ENCODE measurements around the gene TMA7B.
A peak's percentile ranks its signal among the peaks of the same experiment; 100 is the strongest.

TMA7B gene

GRCh38 chr22:39959640-39960447 lies at the start of gene TMA7B:
Gene TMA7B, plus strand, starts transcription at chr22:39960397. Its CDS starts 3,978 bp downstream, at chr22:39964375.
- peak; percentile 36 for DNase-seq

- DNase-seq: no peak
Measured at GRCh38 chr22:39910876-39911613, 49.2 kb upstream of the TMA7B start.

DNA sequence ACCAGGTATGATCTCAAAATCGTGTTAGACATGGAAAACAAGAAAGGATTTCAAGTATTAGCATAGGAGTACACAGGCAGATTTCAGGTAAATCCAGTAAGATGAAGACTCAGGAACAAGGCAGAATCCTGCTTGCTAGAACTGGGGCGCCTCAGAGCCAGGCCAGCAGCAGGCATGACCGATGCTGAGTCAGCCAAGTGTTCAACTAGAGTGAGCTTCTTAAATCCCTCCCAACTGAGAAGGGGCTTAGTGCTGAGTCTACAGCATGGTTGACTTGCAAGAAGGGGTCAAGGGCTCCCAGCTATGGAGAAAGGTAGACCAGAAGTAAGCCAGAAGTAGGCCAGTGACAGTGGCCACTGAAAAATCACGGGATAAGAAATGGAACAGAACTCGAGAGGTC lies 46.9 kb upstream of the TMA7B start:
- no peak for DNase-seq

- DNase-seq: no peak
Measured at GRCh38 chr22:39913886-39914285, 46.3 kb upstream of the TMA7B start.

DNA sequence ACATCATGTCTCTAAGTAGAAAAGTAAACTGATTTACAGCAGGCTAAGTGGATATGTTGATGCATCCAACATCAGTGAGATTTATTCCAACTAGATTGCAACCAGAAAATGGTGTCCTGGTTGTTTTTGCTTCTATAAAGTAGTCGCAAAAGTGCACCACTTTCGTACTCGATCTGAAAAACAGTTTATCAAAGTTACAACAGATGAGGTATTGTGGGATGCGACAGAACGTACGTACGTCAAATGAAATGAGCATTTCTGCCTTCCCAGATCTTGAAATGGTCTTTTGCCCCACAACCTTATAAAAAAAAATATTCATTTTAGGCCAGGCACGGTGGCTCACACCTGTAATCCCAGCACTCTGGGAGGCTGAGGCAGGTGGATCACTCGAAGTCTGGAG lies 45.6 kb upstream of the TMA7B start:
- DNase-seq: no peak

GRCh38 chr22:39915295-39915726 lies 44.9 kb upstream of the TMA7B start:
- no peak for DNase-seq

- DNase-seq: no peak
Measured at GRCh38 chr22:39916496-39916895, 43.7 kb upstream of the TMA7B start.

- no peak for DNase-seq
Measured at GRCh38 chr22:39917197-39917643, 43.0 kb upstream of the TMA7B start.

DNA sequence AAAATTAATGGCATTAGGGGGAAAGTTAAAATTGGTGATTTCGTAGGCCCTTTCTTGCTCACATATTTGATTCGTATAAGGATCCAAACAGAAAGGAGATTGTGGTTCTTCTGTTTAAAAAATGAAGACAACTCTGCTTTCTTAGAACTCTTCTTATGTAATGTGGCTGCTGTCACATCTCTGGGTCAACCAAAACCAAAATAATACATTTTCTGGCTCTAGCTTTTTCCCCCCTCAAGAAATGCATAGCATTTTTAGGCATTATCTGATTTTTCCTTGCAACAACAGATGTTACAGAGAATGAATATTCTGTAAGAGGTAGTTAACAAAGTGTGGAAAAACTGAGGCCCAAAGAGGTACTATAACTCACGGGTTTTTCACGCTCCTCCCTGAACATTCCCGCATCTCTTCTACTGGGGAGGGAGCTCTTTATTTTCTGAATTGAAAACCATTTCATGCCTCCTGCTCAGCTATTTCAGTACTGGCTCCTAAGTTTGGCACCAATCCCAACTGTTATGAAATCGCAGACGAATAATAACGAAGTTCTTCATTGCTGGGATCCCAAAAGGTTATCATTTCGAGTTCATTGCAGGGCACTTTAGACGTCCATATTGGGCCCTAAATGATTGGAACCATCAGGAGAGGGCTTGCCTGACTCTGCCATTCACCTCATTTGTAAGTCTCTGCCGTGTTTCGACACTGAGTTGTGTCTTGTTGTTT lies 42.3 kb upstream of the TMA7B start:
- DNase-seq: no peak

- DNase-seq: peak; percentile 63
Measured at GRCh38 chr22:39920134-39920743, 40.0 kb upstream of the TMA7B start.

GRCh38 chr22:39923696-39924095 lies 36.5 kb upstream of the TMA7B start:
- DNase-seq: no peak

DNA sequence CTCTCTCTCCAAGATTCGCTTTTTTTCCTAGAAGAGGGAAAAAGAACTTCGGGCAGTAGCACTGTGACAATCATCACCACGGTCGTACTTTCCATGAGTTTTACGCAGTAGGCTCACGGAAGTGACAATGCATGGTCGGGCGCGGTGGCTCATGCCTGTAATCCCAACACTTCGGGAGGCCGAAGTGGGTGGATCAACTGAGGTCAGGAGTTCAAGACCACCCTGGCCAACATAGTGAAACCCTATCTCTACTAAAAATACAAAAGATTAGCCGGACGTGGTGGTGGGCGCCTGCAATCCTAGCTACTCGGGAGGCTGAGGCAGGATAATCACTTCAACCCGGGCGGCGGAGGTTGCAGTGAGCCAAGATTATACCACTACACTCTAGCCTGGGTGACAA lies 35.9 kb upstream of the TMA7B start:
- DNase-seq: no peak

- DNase-seq: no peak
Measured at GRCh38 chr22:39925273-39925672, 34.9 kb upstream of the TMA7B start.

DNA sequence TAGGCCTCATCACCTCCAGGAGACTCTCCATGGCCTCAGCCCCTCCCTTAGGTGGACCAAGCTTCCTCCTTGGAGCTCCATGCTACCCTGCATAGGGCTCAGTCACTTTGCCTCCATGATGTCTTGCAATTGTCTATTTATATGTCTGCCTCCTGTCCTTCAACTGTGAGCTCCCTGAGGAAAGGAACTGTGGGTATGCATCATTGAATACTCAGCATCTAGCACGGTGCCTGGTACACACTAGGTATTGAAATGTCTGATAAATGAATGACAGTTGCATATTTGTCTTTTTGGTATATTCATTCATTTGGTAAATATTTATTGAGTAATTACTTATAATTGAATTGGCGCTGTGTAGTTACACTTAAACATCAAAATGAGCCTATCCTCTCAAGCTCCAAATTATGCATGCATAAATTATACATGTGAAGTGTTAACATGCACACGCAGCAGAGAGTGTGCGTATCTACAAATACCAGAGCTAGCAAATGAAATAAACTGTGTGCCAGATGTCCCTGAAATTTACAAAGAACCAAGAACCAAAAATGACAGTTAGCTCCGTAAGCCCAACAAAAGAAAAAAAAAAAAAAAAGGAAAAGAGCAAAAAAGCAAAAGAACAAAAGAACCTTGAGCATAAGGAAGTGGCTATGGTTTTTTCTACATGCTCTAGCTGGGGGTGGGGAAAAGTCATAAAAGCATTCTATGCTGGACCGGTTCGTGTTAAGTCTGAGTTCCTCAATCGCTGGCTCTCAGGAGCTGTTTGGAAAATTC lies 34.1 kb upstream of the TMA7B start:
- no peak for DNase-seq

- DNase-seq: no peak
Measured at GRCh38 chr22:39926753-39927152, 33.4 kb upstream of the TMA7B start.

GRCh38 chr22:39927544-39927943 lies 32.7 kb upstream of the TMA7B start:
- no peak for DNase-seq

DNA sequence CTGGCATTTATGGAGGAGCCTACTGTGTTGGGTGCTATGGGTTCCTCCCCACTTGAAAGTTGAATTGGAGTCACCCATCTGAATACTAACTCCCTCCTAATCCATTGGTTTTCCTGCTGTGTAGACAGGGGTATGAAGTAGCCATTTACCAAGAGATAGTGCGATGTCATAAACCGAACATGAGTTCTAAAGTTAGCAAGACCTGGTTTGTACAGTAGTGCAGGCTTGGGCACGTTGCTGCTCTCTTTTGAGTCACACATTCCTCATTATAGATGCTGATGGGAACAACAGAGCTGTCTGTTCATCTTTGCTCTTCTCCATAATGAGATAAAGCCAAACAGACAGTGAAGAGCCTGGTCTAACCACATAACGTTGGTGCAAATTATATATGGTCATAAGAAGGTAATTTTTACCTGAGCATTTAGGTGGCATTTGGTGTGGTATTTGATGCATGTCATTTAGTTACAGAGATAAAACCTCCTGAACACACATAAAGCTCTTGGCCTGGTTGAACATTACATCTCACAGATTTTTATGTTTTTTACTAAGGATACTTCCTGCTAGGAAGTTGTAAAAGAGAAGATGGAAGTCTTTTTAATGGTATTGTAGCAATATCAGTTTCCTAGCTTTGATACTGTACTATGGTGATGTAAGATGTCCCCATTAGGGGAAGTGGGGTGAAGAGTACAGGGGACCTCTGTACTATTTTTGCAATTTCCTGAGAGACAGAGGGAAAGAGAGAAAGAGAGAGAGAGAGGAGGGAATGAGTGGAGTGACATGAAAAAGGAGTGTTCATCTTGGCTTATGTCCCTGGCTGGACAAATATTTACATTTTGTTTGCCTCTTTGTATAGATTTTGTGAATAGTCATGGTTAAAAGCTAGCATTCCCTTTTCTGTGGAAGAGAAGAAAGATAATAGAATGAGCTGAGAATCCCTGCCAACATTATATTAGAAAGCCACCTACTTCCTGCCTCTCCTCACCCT lies 31.4 kb upstream of the TMA7B start:
- DNase-seq: no peak

GRCh38 chr22:39931251-39931650 lies 28.9 kb upstream of the TMA7B start:
- no peak for DNase-seq

- no peak for DNase-seq
Measured at GRCh38 chr22:39932166-39932565, 28.0 kb upstream of the TMA7B start.

GRCh38 chr22:39932918-39933649 lies 27.1 kb upstream of the TMA7B start:
- peak; percentile 68 for DNase-seq

Data from CD4-positive, alpha-beta T cell treated with Interleukin-12 subunit alpha and Interleukin-12 subunit beta, for 1 hour (primary cell).